ENCODE measurements around the gene F8A1.
"Not testable (repeated sequence)": the region's sequence is repeated elsewhere in the genome, so short reads cannot be mapped to it uniquely, and the experiment has no call there.

DNA sequence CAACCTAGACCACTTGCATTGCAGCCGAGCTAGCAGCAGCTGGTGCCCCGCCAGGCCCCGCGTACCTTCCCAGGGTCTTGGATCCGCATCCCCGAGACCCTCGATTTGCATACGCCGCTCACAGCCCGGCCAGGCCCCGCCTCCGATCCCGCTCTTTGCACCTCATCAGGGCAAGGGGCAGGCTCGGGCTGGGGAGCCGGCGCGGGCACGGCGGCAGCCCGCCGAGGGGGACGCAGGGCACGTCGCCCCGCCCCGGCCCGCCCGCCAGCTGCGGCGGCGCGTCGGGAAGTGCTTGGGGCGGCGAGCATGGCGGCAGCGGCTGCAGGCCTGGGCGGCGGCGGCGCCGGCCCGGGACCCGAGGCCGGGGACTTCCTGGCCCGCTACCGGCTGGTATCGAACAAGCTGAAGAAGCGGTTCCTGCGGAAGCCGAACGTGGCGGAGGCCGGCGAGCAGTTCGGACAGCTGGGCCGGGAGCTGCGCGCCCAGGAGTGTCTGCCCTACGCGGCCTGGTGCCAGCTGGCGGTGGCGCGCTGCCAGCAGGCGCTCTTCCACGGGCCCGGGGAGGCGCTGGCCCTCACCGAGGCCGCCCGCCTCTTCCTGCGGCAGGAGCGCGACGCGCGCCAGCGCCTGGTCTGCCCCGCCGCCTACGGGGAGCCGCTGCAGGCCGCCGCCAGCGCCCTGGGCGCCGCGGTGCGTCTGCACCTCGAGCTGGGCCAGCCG lies at the start of gene F8A1:
- TF ChIP-seq EZH2 (IDR thresholded peaks at IDR 0.05; ENCODE audit: low read length, unreplicated experiment); CTCF (conservative IDR thresholded peaks at IDR 0.05; ENCODE audit: low read depth, low read length): not testable (repeated sequence)
